HG03442 (cell line): ENCODE data around the gene CENPP.

Experiments used
- ATAC-seq: cut with Tn5 transposase; IDR thresholded peaks from one replicate; pipeline ENCODE4 v1.9.1; 2021; ENCODE audit warnings: mild to moderate bottlenecking, moderate library complexity; ENCODE audit not compliant: unreplicated experiment

The CENPP gene

DNA sequence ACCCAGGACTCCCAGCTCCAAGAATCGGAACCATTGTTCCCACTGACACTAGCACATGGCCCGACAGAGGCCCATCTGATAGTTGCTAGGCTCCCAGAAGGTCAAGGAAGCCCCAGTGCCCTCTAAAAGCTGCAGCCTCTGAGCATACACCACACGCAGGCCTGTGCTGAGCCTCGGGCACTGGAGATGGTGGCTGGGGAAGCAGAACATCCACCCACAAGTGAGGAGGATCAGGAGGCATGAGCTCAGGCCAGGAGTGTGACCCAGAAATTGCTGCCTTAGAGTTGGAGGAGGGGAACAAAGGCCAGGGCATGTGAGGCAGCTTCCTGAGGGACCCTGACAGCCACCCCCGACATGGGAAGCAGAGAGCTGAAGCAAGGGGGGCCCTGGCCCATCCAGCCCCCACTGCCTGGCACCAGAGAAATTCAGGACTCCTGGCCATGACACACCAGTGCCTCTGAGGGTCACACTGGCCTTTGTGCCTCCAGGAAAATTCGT, 322.8 kb downstream of the CENPP start:
- ATAC-seq = no peak

DNA sequence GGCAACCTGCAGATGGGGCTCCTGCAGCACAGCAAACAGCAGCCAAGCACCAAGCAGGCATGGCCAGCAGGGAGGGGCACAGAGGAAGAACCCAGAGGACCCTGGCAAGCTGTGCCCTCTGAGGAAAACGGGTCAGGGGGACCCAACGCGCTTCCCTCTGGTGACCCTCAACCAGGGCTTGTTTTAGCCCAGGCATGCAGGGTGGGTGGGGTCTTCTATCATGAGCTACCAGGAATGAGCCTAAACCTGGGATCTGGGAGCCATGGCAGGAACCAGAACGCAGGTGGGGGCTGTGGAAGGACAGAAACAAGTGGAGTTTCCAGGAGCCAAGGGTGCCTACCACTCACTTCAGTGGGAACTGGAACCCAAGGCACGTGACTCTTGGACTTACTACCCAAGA, 323.3 kb downstream of the CENPP start:
- no peak for ATAC-seq

DNA sequence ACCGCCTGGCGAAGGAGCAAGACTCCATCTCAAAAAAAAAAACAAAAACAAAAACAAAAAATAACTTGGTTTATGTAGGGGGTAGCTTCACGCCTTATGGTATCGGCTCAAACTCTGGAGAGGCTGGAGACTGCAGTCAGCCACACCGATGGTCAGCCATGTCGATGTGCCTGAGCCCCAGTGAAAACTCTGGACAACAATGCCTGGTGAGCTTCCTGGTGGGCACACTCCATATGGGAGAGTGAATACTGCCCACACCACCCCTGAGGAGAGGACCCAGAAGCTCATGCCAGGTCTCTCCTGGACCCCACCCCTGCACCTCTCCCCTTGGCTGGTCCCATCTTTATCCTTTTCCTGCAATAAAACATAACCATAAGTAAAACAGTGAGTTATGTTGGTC, 324.5 kb downstream of the CENPP start:
- ATAC-seq = no peak

DNA sequence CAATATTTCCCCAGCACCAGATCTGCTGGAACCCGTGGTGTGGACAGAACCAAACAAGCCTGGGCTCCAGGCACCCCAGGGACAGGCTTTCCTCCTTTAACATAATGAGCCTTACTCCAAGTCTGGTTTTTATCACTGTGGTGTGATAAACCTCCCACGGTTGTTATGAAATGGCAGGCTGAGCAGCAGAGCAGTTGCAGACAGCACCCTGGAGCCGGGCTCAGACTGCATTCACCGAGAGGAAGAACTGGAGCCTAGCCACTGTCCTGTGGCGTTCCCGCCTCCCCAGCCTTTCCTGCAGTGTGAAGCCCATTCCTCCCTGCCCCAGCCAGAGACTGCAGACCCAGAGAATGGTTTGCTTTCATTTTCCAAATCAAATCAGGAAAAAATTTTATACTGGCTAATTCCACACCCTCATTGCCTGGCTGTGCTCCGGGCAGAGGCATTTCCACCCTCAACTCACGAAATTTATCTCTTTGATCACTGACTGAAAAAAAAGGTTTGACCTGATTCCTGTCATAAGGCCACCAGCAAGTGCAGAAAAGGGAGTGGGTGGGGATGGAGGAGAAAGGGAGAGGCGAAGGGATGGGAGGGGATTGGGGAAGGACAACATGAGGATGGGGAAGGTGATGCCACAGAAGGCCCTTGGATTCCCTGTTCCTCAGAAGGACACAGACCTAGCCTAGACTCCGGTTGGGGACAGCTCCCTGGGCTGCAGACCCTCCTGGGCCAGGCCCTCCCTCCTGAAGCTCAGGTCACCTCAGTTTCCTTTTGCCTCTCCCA, 325.3 kb downstream of the CENPP start:
- ATAC-seq = no peak

DNA sequence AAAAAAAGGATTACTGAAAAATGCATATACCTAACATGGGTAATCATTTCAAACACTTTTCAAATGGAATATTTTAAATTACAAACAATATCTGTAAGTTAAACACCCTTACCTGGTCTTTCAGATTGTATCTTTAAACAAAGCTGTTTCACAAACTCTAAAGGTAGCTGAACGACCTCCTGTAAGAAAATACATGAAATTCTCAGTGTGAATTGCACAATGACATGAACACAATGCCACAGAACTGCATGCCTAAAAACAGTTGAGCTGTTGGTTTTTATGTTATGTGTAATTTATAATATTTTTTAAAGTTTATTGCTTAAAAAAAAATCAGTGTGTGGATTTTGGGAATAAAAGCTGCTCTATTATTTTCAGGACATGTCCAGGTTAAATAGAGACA, 326.7 kb downstream of the CENPP start:
- no peak for ATAC-seq

DNA sequence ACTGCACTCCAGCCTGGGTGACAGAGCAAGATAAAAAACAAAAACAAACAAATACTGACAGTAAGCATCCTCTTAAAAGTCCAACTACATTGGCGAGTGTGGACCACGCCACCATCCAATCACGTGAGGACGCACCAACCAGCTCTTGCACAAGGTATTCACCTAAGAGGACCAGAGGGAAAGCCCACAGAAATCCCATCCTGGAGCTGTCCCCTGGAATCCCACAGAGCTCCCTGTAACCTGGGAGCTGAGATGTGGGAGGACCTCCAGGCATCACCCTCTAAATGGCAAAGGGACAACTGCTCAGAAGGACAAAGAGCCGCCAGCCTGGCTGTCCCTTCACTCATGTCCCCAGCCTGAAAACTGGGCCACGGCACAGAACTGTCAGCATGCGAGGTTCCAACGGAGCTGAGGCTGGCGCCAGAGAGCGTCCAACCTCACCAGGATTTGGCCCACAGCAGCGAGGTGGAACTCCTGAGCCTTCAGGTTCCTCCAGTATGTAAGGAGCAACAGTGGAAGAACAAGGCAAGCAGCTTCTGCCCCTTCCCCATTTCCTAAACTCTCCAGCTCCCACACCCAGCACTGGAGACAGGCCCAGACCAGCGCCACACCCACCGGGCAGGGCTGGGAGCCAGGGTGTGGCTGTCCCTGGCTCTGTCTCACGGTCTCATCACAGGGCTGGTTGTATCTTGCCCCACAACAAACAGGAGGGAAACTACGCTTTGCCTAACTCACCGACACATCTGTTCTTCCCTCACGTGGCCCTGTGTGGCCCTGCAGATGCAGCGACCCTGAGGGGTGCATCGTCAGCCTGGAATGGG, 328.9 kb downstream of the CENPP start:
- ATAC-seq = no peak

DNA sequence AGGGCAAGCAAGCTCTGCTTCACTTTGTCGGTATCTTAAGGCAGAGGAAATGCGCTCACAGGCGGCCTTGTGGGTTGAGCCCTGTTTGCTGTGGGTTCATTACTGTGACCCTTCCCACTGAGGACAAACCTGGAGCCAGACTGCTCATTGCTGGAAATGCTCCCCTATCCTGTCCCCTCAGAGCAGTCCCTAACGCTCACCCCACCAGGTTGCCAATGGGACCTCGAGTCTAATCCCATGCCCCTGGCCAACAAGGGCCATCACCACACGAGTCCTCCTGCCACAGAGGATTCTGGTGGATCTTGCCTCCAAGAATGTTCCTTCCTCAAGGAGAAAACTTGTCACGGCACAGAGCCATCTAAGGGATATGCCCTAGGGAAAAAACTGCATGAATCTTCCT, 329.6 kb downstream of the CENPP start:
- ATAC-seq = no peak

DNA sequence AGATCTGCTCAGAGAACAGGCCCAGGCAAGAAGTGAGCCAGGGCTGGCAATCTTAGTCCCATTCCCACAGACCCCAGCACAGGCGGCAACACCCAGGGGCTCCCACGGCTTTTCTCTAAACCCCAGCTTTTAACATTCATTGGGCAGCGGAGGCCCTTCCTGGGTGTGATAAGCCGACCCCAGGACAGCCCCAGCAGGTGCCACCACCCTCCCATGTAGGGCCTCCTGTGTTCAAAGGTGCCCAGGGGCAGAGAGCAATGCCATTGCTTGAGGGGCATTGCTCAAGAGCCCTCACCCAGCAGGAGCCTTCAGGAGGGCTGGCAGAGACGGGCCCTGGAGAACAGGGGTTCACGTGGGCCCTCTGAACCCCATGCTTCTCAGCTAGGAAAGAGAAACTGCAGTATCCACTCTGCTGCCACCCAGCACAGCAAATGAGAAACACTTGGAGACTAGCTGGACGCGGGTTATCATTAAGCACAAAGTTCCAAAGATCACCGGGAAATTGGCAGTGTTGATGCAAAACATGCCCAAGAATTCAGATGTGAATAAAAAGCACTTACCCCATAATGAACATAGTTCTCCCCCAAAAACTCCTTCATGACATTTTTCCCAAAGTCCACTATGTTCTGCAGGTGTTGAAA, 330.3 kb downstream of the CENPP start:
- no peak for ATAC-seq

DNA sequence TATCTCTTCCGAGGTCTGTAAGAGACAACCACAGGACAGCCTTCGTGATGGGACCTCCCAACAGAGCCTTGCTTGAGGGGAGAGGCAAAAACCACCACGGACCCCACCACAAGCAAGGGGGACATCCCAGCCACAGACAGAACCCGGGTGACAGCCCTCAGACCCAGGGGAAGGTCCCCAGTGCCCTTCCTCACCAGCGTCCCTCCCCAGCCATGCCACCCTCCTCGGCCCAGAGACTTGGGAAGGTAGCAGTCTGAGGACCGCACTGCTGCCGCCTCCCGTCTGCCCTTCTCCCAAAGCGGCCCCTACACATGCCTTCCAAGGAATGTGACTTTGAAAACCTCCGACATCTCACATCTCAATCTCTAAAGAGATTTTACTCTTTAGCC, 330.8 kb downstream of the CENPP start:
- no peak for ATAC-seq

DNA sequence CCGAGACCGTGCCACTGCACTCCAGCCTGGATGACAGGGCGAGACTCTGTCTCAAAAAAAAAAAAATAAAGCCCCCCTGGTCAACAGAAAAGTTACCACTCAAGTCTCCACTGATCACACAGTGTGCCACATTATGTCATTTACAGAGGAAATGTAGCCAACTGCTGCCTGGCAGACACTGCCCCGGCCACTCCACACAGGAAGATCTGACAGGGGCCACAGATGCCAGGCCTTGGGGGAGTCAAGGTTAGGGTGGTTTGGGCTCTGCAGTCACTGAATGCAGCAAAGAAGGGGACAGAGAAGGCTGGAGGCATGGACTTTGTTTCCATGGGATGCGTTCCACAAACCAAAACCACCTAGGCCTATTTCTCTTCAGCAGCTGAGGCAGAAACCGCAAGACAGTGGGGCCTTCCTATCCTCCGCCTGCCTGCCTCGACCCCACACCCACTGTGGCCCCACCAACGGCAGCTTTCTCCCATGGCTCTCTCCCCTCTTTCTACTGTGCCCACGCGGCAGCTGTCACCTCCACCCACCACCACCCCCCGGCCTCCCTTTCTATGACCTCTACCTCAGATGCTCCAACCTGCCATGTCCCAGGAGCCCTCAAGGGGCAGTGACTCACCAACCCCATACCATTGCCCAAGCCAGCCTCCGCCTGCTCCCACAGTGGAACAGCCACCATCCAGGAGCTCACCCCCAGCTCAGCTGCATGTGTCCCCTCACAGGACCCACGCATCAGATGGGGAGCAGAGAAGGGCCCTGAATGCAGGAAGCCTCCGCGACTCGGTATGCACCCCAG, 331.7 kb downstream of the CENPP start:
- no peak for ATAC-seq

DNA sequence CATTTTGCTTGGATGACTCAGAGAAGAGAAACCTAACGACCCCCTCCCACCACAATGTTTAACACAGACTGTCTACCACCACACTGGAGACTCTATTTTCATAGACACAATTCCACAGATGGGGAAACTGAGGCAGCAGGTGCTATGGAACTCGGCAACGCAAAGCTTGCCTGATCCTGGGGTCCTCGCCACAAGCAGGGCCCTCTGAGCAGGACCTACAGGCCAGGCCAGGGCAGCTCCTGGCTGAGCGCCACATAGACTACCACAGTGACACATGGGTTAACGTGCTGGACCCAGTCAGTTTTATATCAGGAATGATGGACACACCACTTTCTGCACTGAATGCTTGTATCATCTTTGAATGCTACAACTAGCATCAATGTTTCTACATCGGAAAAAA, 332.4 kb downstream of the CENPP start:
- no peak for ATAC-seq

DNA sequence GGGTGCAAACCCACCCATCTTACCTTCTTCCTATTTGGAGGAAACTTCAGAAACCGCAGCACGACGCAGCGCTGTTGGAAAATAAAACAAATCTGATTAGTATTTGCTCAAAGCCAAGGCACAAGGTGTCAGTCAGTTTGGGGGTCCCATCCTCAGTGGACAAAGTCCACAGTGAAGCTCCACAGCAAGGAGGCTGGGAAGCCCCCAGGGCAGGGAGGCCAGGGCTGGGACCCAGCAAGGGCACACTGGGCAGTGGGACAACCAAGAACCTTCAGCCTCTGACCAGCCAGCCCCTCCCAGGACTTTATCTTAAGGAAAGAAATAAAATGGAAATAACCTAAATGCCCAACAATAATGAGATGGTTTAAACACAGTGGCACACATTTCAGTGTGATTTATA, 332.9 kb downstream of the CENPP start:
- ATAC-seq = no peak

DNA sequence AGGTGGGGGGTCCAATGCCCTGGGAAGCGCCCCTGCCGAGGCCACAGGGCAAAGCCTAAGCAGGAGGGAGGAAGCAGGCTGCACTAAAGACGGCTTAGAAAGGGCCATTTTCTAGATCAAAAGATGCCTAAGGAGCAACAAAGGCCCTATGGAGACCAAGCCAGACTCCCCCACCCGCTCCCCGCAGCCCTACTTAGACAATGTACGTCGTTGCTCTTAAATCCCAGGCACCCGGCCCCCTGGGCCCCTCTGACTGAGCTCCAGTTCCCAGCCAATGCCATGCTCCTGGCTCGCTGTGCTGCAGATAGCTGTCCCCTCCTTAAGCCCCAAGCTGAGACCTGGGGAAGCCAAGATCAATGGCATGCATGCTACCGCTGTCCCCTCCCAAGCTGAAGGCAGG, 333.8 kb downstream of the CENPP start:
- ATAC-seq = no peak

DNA sequence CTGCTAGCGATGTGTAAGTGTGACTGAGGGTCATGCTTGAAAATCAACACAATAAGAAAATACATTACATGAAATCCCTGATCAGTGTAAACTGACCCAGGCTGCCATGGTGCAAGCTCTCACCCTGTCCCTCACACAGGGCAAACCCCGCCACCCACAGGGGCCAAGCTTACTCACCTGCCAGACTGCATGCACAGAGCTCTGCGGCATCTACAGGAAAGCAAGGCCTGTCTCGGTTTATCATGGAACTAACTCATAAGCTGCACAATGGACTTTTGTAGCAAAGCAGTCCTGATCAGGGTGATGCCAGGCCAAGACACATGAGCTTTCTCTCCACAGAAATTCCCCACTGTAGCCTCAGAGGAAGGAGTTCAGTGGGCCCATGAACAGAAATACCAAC, 334.5 kb downstream of the CENPP start:
- ATAC-seq = no peak

DNA sequence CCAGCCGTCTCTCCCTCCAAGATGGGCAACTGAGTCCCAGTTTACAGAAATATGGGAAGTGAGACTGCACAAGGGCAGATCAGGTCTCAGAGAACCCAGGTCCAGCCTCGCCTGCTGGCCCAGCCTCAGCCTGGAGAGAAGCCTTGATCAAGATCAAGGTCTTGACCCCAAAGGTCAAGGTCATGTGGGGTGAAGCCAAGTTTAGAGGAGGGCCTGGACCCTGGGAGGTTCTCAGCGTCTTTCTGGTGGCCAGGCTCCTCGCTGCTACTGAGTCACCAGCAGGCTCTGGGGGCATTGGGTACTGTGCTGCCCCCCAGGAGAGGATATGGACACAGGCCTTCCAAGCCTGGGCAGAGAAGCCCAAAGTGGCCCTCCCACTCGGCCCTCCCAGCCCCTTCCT, 335.4 kb downstream of the CENPP start:
- ATAC-seq = no peak

DNA sequence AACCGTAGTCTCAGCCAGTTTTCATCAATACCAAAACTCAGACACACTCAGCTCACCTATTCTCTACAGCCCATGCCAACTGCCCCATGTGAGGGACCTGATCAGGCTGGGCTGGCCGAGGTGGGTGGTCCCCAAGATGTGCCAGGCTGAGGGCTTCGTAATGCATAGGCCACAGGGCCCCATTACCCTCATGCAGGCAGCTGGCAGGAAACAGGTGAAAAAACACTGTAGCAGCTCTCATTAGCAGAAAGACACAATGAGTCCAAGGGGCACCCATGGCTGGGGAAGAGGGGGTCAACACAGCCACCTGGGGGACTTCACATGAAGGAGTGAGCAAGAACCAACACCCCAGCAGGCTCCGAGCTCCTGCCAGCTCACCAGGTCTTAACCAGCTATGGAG, 336.0 kb downstream of the CENPP start:
- no peak for ATAC-seq

DNA sequence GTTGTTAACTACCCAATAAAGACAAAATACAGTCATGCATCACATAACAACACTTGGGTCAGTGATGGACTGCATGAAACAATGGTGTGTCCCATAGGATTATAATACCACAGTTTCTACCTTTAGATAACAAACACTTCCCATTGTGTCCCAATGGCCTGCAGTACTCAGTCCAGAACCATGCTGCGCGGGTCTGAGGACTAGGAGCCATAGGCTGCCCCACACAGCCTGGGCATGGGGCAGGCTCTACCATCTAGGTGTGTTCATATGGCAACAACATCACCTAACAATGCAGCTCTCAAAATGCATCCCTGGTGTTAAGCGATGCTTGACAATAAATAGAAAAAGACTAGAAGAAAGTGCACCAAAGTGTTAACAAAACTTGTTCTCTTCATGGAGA, 337.4 kb downstream of the CENPP start:
- no peak for ATAC-seq

DNA sequence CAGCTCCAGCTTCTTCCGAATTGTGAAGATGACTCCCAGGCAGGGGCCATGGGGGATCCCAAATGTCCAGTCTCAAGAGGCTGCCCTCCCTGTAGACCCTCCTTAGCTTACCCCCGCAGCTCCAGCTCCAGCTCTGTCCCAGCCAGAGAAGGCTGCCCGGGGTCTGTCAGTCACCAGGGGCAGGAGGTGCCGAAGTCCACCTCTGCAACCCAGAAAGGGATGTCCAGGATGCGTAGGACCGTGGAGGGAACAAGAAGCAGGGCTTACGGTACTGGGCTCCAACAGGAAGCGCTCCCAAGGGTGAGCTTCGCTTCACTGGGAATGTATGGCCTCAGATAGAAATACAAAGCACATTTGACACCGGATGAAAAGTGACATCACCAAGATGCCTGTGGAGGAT, 338.2 kb downstream of the CENPP start:
- no peak for ATAC-seq

DNA sequence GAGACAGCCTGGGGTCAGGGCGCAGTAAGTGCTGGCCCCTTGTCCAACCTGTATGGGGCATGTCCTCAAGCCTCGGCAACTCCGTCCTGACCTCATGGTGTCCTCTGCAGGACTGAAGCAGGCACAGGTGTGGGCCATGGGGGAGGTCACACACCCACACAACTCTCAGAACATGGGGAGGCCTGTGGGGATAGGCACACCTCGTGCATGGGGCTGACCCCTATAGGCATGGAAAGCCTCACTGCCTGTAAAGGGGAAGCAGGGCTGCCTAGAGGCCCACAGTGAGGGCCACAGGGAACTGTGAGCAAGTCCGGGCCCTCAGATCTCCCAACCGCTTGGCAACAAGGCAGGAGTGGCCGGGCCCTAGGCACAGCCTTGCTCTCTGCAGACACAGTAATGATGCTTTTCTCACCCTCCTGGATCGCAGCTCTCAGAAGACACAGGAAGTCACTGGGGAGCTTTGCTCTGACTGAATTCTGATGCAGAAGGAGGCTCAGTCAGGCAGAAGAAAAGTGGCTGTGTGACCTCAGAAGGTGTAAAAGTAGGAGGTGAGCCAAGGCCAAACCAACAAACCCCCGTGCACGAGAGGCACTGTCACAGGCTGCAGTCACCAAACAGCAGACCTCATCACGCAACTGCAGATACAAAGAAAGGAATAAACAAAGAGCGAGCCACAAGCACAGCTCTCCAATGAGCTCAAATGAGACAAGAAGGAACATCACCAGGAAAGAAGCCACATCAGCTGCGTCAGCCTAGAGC, 338.8 kb downstream of the CENPP start:
- ATAC-seq = no peak

DNA sequence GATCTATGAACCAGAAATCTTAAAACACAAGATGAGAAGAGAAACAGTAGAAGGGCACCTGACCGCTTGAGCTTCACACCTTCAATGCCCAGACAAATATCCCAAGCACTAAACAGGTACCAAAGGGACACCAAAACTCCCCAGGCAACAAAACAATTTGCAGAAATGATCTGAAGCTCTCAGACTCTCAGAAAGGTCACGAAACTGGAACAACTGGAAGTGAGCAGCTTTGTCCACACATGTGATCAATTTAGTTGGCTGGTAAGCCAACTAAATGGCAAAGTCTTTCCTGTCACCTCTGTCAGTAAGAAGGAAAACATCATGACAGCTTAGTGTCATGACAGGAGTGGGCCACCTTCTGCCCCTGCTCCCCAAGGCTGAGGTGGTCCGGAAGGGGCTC, 340.1 kb downstream of the CENPP start:
- no peak for ATAC-seq
